Measurements from ENCODE around the gene CASK.

CASK gene

GRCh38 chrX:41921492-41922430 is 1.6 kb downstream of the CASK start:
- peak; percentile 52 for DNase-seq (ENCODE audit: low read depth)
- TF ChIP-seq POLR2A (IDR thresholded peaks at IDR 0.05; ENCODE audit: extremely low read depth, insufficient read length) (no peak), MYC (IDR thresholded peaks at IDR 0.05; ENCODE audit: low read depth, low read length) (no peak), CTCF (IDR thresholded peaks at IDR 0.05; ENCODE audit: low read depth, low read length) (no peak), MAX (IDR thresholded peaks at IDR 0.05; ENCODE audit: low read depth, low read length) (no peak)
- no peak overlapping the region for H3K4me3 ChIP-seq (ENCODE audit: low read depth, low read length)

GRCh38 chrX:41919870-41920269 is 3.5 kb downstream of the CASK start:
- no peak for DNase-seq (ENCODE audit: low read depth)
- TF ChIP-seq CTCF (IDR thresholded peaks at IDR 0.05; ENCODE audit: low read depth, low read length) (no peak), MYC (IDR thresholded peaks at IDR 0.05; ENCODE audit: low read depth, low read length) (no peak), MAX (IDR thresholded peaks at IDR 0.05; ENCODE audit: low read depth, low read length) (no peak), POLR2A (IDR thresholded peaks at IDR 0.05; ENCODE audit: extremely low read depth, insufficient read length) (no peak)
- H3K4me3 ChIP-seq (ENCODE audit: low read depth, low read length) = no peak overlapping the region

- no peak overlapping the region for H3K4me3 ChIP-seq (ENCODE audit: low read depth, low read length)
- TF ChIP-seq CTCF (IDR thresholded peaks at IDR 0.05; ENCODE audit: low read depth, low read length) = no peak
- TF ChIP-seq MAX (IDR thresholded peaks at IDR 0.05; ENCODE audit: low read depth, low read length) = no peak
- TF ChIP-seq POLR2A (IDR thresholded peaks at IDR 0.05; ENCODE audit: extremely low read depth, insufficient read length) = no peak
- TF ChIP-seq MYC (IDR thresholded peaks at IDR 0.05; ENCODE audit: low read depth, low read length) = no peak
- no peak for DNase-seq (ENCODE audit: low read depth)
Measured at GRCh38 chrX:41917517-41917916, 5.8 kb downstream of the CASK start.

GRCh38 chrX:41913476-41913875 is 9.9 kb downstream of the CASK start:
- TF ChIP-seq POLR2A (IDR thresholded peaks at IDR 0.05; ENCODE audit: extremely low read depth, insufficient read length) (no peak), MYC (IDR thresholded peaks at IDR 0.05; ENCODE audit: low read depth, low read length) (no peak), MAX (IDR thresholded peaks at IDR 0.05; ENCODE audit: low read depth, low read length) (no peak), CTCF (IDR thresholded peaks at IDR 0.05; ENCODE audit: low read depth, low read length) (no peak)
- H3K4me3 ChIP-seq (ENCODE audit: low read depth, low read length) = no peak overlapping the region
- no peak for DNase-seq (ENCODE audit: low read depth)

GRCh38 chrX:41912923-41913322 is 10.4 kb downstream of the CASK start:
- H3K4me3 ChIP-seq (ENCODE audit: low read depth, low read length) = no peak overlapping the region
- DNase-seq (ENCODE audit: low read depth) = no peak
- no peak for TF ChIP-seq POLR2A (IDR thresholded peaks at IDR 0.05; ENCODE audit: extremely low read depth, insufficient read length)
- no peak for TF ChIP-seq CTCF (IDR thresholded peaks at IDR 0.05; ENCODE audit: low read depth, low read length)
- TF ChIP-seq MYC (IDR thresholded peaks at IDR 0.05; ENCODE audit: low read depth, low read length) = no peak
- no peak for TF ChIP-seq MAX (IDR thresholded peaks at IDR 0.05; ENCODE audit: low read depth, low read length)
